Placental pericyte (primary cell): ENCODE results near the gene RNF207. TPM values are rescaled to one million over a fixed set of nuclear protein-coding genes. Genes with fewer than 3 reads are reported as not detected.

ENCODE experiments used
- total RNA-seq: library from RNA; depleted of rRNA; stranded (reverse); fragments of >200 nt; gene quantifications from 2 replicates; pipeline ENCODE4 v1.2.3, GENCODE V29; 2012

RNF207 gene, protein sequence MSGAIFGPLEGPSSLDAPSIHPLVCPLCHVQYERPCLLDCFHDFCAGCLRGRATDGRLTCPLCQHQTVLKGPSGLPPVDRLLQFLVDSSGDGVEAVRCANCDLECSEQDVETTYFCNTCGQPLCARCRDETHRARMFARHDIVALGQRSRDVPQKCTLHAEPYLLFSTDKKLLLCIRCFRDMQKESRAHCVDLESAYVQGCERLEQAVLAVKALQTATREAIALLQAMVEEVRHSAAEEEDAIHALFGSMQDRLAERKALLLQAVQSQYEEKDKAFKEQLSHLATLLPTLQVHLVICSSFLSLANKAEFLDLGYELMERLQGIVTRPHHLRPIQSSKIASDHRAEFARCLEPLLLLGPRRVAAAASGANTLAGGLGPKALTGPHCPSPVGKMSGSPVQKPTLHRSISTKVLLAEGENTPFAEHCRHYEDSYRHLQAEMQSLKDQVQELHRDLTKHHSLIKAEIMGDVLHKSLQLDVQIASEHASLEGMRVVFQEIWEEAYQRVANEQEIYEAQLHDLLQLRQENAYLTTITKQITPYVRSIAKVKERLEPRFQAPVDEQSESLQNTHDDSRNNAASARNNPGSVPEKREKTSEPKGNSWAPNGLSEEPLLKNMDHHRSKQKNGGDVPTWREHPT
- 24.9 and 27.2 TPM in 2 replicates for total RNA-seq

DNA sequence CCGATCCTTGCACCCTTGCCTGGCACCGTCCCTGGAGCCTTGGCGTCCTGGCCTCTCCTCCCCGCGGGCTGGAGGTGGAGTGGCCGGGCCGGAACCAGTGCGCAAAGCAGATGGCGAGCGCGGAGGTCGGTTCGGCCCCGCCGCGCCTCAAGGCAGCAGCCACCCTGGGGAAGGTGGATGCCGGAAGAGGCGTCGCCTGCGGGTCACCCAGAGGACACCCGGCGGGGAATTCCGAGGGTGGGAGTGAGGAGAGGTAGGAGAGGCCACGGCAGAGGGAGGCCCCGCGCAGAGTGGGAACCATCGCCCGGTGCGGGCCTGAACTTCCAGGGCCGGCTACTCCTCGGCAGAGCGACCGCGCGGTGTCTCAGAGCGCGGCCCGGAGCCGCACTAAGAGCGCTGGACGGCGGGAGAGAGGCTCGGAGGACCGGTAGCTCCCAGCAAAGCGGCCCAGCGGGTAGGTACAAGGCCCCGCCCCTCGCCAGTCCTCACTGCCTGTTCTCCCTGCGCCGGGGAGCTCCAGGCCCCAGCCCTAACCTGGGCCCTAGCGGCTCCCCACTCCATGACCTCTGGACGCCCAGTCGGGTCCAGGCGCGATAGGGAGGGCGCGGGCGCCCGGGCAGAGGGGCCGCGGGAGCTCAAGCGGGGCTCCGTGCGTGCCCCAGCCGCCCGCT is at the start of gene RNF207:
TSS of gene RNF207 (plus strand) at position 271 of the 671 bp plus-strand sequence. CDS start 417 bp downstream, outside the sequence.

DNA sequence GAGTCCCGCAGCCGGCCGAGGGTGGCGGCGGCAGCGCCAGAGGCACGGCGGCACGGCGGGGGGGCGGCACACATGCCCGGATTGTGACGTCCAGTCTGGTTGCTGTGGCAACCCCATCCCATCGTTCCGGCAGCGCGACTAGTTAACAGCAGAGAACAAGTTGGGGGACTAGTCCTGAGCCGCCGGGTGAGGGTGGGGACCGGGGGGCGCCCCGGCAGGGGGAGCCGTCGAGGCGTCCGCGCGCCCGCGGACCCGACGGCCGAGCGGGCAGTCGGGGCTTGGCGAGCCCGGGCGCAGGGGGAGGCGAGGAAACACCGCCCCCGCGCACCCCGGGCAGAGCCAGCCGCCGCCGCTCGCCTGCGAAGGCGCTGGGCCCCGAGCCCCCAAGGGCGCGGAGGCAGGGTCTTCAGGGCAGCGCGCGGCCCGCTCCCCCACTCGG is 25.6 kb upstream of the RNF207 start, which contains the start of gene CHD5:
TSS of gene CHD5 (minus strand) at position 54 of the 439 bp plus-strand sequence. CDS start 298 bp downstream, outside the sequence.

DNA sequence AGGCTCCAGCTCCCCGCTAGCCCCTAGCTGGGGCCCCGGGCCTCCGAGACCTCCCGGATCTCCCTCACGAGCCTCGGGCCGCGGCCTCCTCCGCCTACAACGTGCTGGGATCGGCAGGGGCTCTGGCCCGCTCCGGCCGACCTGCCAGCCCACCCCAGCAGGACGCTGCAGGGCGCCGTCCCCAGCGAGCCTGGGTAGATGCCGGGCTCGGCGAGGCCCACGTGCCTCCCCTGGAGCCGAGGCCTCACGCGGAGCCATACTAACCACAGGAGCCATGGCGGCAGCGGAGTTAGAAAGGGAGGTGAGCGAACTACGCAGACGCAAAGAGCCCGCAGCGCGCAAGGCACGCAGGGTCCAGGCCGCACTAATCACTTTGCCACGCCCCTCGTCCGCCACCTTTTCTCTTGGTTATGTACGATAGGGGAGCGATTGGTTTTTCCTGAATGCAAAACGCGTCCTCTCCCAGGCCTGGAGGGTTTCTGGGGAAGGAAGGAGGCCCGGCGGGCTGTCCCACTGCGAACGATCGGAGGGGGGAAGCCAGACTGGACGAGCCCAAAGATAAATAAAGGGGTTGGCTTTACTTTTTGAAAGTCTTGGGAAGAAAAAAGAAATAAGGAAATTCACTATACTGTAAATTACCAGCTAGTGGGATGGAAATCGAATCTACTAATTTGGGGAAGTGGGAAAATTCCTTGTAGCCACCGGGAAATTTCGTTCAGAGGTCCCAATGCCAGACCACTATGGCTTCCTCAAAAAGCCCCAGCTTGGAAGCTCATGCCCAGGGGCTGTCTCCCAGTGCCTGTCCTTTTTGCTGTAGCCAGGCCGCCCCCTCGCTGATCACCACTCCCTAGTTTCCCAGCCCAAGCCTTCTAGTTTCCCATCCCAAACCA is 6.4 kb upstream of the RNF207 start, which contains the start of gene RPL22:
TSS of gene RPL22 (minus strand) at position 298 of the 890 bp plus-strand sequence. CDS start at position 276, 22 bp downstream.

DNA sequence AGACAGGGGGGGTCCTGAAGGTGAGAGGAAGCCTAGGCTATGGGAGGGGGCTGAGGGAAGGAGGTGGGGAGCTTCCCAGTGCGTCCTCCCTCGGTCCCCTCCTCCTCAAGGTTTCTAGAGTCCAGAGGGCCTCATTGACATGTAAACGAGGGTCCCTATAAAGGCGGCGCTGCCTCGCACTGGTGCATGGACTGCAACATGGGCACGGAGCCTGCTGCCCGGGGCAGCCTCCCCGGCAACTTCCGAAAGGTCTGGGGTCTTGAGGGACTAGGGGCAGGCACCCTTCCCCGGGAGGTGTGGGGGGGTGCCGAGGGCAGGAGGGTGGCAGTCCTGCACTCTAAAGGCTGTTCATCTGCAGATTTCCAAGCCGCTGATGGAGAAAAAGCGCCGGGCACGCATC is 38.1 kb downstream of the RNF207 start, which contains the start of gene HES3:
TSS of gene HES3 (plus strand) at position 187 of the 400 bp plus-strand sequence. CDS start at position 374, 187 bp downstream.

DNA sequence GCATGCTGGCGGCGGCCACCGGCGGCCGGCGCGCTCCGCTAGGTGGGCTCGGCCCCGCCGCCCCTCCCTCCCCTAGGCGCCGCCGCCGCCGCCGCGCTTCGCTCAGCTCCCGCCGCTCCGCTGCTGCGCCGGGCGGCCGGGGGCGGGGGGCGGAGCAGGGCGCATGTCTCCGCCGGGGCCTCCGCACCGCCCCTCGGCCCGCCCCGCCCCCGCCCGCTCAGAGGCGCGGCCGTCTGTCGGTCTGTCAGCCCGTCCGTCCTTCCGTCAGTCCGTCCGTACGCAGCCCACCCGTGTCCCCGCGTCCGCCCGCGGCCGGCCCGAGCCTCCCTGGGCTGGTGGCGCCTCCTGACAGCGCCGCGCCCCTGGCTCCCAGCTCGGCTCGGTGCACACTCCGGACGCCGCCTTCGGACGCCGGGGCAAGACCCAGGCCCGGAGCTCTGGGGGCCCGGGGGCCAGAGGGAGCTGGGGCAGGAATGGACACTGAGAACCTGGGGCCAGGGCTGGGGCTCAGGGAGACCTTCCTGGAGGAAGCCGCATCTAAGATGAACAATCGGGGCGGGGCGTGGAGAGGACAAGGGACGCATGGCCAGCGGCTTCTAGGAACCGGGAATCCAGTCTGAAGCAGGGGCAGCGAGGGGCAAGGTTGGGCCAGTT is 55.2 kb downstream of the RNF207 start, which contains the start of gene GPR153:
TSS of gene GPR153 (minus strand) at position 138 of the 654 bp plus-strand sequence. CDS start 6,193 bp downstream, outside the sequence.

Other genes starting within 250 kb of the RNF207 start
- 7.4 and 8.3 TPM in 2 replicates for gene NPHP4, start 213.7 kb upstream of the RNF207 start, total RNA-seq
- 3.1 and 3.6 TPM in 2 replicates for gene KCNAB2, start 160.2 kb upstream of the RNF207 start, total RNA-seq
- gene CHD5, start 25.8 kb upstream of the RNF207 start, total RNA-seq, result under 0.01 and 0.14 TPM in 2 replicates
- gene RPL22, start 6.5 kb upstream of the RNF207 start, total RNA-seq, result 51.7 and 96.9 TPM in 2 replicates
- 33.9 and 127 TPM in 2 replicates for gene ICMT, start 29.8 kb downstream of the RNF207 start, total RNA-seq
- gene HES3, start 38.1 kb downstream of the RNF207 start, total RNA-seq, result not detected in 2 replicates
- gene GPR153, start 55.0 kb downstream of the RNF207 start, total RNA-seq, result 10.2 and 14.4 TPM in 2 replicates
- 56.1 and 57.3 TPM in 2 replicates for gene ACOT7, start 187.6 kb downstream of the RNF207 start, total RNA-seq
- 0.14 and 0.22 TPM in 2 replicates for gene HES2, start 213.8 kb downstream of the RNF207 start, total RNA-seq
- gene ESPN, start 218.7 kb downstream of the RNF207 start, total RNA-seq, result under 0.01 TPM in 1 of 2 replicates, not detected in the other